ENCODE results near the gene AKT1S1.
"Not testable (repeated sequence)": the region's sequence is repeated elsewhere in the genome, so short reads cannot be mapped to it uniquely, and the experiment has no call there.

Gene AKT1S1

GRCh38 chr19:49833599-49833998 is 43.6 kb downstream of the AKT1S1 start:
- DNase-seq, result no peak

- no peak for DNase-seq
Observed at GRCh38 chr19:49832556-49832955, 44.6 kb downstream of the AKT1S1 start.

- no peak for DNase-seq
Observed at GRCh38 chr19:49831592-49831991, 45.6 kb downstream of the AKT1S1 start.

GRCh38 chr19:49830766-49831165 is 46.4 kb downstream of the AKT1S1 start:
- no peak for DNase-seq

- DNase-seq, result no peak
Observed at GRCh38 chr19:49829721-49830120, 47.4 kb downstream of the AKT1S1 start.

- no peak for DNase-seq
Observed at GRCh38 chr19:49829200-49829599, 48.0 kb downstream of the AKT1S1 start.

GRCh38 chr19:49827034-49827433 is 50.1 kb downstream of the AKT1S1 start:
- DNase-seq, result no peak

GRCh38 chr19:49824662-49825061 is 52.5 kb downstream of the AKT1S1 start:
- DNase-seq, result no peak

GRCh38 chr19:49823472-49823871 is 53.7 kb downstream of the AKT1S1 start:
- no peak for DNase-seq

GRCh38 chr19:49820125-49820524 is 57.0 kb downstream of the AKT1S1 start:
- no peak for DNase-seq

- DNase-seq, result not testable (repeated sequence)
Observed at GRCh38 chr19:49819452-49820115, 57.6 kb downstream of the AKT1S1 start.

Data from stimulated activated CD4-positive, alpha-beta T cell treated with anti-CD3 and anti-CD28 coated beads, Interleukin-15, amount 100 ng/mL, for 24 hours (primary cell).